CD4-positive, CD25-positive, alpha-beta regulatory T cell (primary cell): Measurements from ENCODE around the gene CRYGS. TPM values are rescaled to one million over a fixed set of nuclear protein-coding genes. Genes with fewer than 3 reads are reported as not detected.
A peak's percentile ranks its signal among the peaks of the same experiment; 100 is the strongest.
"Not testable (repeated sequence)": the region's sequence is repeated elsewhere in the genome, so short reads cannot be mapped to it uniquely, and the experiment has no call there.

Source experiments
- ATAC-seq, 2 donors: fragments of 150-1000 bp; cut with Tn5 transposase; one replicate each; pipeline ENCODE4 v1.10.0; 2021; ENCODE audit warnings: low read depth in 2 of 2, moderate number of reproducible peaks in 2 of 2, moderate library complexity in 1 of 2
- DNase-seq, 3 donors: peaks; one replicate each; pipeline versions ENCODE4 v3.0.0 to v3.0.0-alpha.2; 2012 to 2022; ENCODE audit warnings: mixed read lengths in 1 of 3
- H3K27ac ChIP-seq: one replicate; pipeline ENCODE4 v1.7.0; 2013; ENCODE audit warnings: mild to moderate bottlenecking, low read length; ENCODE audit not compliant: insufficient read depth, poor library complexity, severe bottlenecking
- H3K27me3 ChIP-seq: one replicate; pipeline ENCODE4 v1.7.0; 2013; ENCODE audit warnings: low read length; ENCODE audit not compliant: control insufficient read depth, insufficient read depth
- H3K36me3 ChIP-seq: one replicate; pipeline ENCODE4 v1.7.0; 2013; ENCODE audit warnings: mild to moderate bottlenecking, low read length, moderate library complexity; ENCODE audit not compliant: control insufficient read depth, insufficient read depth
- H3K4me1 ChIP-seq: 2 replicates; pipeline ENCODE4 v1.7.0; 2013; ENCODE audit warnings: mild to moderate bottlenecking, low read length; ENCODE audit not compliant: insufficient read depth, control insufficient read depth, poor library complexity, severe bottlenecking
- H3K4me3 ChIP-seq: one replicate; pipeline ENCODE4 v1.7.0; 2013; ENCODE audit warnings: low read depth, mild to moderate bottlenecking, low read length, moderate library complexity
- H3K9me3 ChIP-seq, 2 experiments: 1 replicate in 1 of 2; 2 replicates in 1 of 2; pipeline ENCODE4 v1.7.0; 2013; ENCODE audit warnings: low read length in 2 of 2, mild to moderate bottlenecking in 1 of 2, moderate library complexity in 1 of 2; ENCODE audit not compliant: control insufficient read depth in 2 of 2
- H3K27ac Mint-ChIP-seq, 3 donors: one replicate each; pipeline ENCODE4 v1.8.0; 2020 to 2022; ENCODE audit warnings: mild to moderate bottlenecking in 3 of 3, mixed read lengths in 3 of 3, moderate library complexity in 2 of 3
- H3K27me3 Mint-ChIP-seq: one replicate; pipeline ENCODE4 v1.8.0; 2022; ENCODE audit warnings: mild to moderate bottlenecking, mixed read lengths
- H3K36me3 Mint-ChIP-seq: one replicate; pipeline ENCODE4 v1.8.0; 2020; ENCODE audit warnings: mixed read lengths
- H3K4me1 Mint-ChIP-seq, 4 donors: one replicate each; pipeline ENCODE4 v1.8.0; 2020 to 2022; ENCODE audit warnings: mixed read lengths in 4 of 4, mild to moderate bottlenecking in 1 of 4
- H3K4me3 Mint-ChIP-seq, 4 donors: one replicate each; pipeline ENCODE4 v1.8.0; 2020 to 2022; ENCODE audit warnings: mild to moderate bottlenecking in 4 of 4, mixed read lengths in 4 of 4, moderate library complexity in 3 of 4
- H3K9me3 Mint-ChIP-seq, 7 donors: one replicate each; pipeline ENCODE4 v1.8.0; 2020 to 2022; ENCODE audit warnings: mixed read lengths in 7 of 7, mild to moderate bottlenecking in 3 of 7, moderate library complexity in 2 of 7
- polyA plus RNA-seq, 4 donors: library from polyadenylated mRNA; unstranded; fragments of 300-500 nt; fragmentation: Illumina TruSeq; gene quantifications; one replicate each; pipeline ENCODE4 v1.2.3, GENCODE V29; 2021
- total RNA-seq: library from RNA; stranded (reverse); gene quantifications from one replicate; pipeline ENCODE4 v1.2.3, GENCODE V29; 2022

CRYGS gene
- total and polyA plus RNA-seq, 5 donors from 2014 or later, result 0.36 to 2.1 (median 0.53) TPM; not detected in 2

DNA sequence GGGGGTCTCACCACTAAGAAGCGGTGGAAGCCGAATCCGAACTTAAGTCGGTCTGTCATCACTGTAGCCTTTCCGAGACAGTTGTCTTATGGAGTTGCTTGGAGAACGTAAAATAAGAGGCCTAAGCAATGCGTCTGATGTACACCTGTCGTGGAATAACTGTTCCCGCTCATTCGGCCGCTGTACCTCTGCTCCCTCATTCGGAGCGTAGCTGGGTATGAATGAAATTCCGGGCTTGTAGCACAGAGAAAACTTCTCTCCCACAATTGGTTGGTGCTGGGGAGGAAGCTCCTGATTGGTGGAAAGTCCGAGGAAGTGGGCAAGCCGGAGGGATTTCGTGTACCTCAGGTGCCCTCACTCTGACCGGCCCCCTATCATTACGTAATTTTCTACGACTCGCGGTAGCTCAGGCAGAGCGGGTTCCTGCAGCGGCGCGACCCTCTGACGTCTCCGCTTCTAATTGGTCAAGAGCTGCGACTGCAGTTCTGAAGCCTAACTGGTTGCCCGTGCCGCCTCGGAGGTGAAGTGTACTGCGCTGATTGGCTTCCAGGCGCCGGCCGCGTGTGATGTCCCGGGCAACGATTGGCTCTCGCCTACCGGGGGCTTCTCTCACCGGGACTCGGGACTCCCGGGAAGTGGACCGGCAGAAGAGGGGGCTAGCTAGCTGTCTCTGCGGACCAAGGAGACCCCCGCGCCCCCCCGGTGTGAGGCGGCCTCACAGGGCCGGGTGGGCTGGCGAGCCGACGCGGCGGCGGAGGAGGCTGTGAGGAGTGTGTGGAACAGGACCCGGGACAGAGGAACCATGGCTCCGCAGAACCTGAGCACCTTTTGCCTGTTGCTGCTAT, 26.1 kb upstream of the CRYGS start, which contains the start of gene DNAJB11:
Gene DNAJB11, plus strand, starts transcription at position 625 of the 845 bp plus-strand sequence. Its CDS starts 178 bp downstream, at position 803.
- DNase-seq, result peak; percentile 99 to 100 (median 99)
- peaks cover 5% of the 10 kb centered on the region for H3K27me3 Mint-ChIP-seq
- peak within 1 kb of the TSS; percentile 92 to 99 (median 96) for H3K4me3 Mint-ChIP-seq
- H3K4me1 ChIP-seq, result peaks cover 42% of the 10 kb centered on the region
- H3K27ac Mint-ChIP-seq, result peak within 1 kb of the TSS; percentile 79 to 98 (median 98)
- peak within 1 kb of the TSS; percentile 97 for H3K4me3 ChIP-seq
- no peaks in the 10 kb centered on the region for H3K9me3 Mint-ChIP-seq
- peaks cover 15 to 69% (median 44%) of the 10 kb centered on the region in 4 donors for H3K4me1 Mint-ChIP-seq
- peak; percentile 90 for ATAC-seq
- H3K9me3 ChIP-seq, result no peaks in the 10 kb centered on the region
- peak within 1 kb of the TSS; percentile 96 for H3K27ac ChIP-seq
- H3K36me3 ChIP-seq, result peaks cover 20% of the 10 kb centered on the region
- H3K27me3 ChIP-seq, result no peaks in the 10 kb centered on the region
- peaks cover 17% of the 10 kb centered on the region for H3K36me3 Mint-ChIP-seq

DNA sequence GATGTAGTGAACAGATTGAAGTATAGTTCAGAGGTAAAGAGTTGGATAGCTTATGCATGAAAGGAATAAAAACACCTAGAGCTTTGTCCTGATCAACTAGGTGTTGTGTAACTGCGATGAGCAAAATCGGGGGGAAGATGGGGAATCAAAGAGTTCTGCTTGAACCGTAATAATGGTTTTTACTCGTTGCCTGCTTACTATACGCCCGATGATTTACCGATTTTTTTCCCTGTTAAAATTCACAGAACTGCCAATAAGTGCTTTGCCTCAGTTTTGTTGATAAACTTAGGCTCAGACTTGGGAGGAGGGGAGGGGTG, 25.6 kb upstream of the CRYGS start:
- no peaks in the 10 kb centered on the region for H3K9me3 ChIP-seq
- H3K4me3 ChIP-seq, result peak overlapping the region; percentile 97
- H3K36me3 Mint-ChIP-seq, result peaks cover 16% of the 10 kb centered on the region
- no peaks in the 10 kb centered on the region for H3K27me3 ChIP-seq
- peak overlapping the region; percentile 92 to 99 (median 96) for H3K4me3 Mint-ChIP-seq
- H3K27me3 Mint-ChIP-seq, result peaks cover 5% of the 10 kb centered on the region
- DNase-seq, result no peak
- no peak for ATAC-seq
- H3K27ac ChIP-seq, result peak overlapping the region; percentile 96
- H3K9me3 Mint-ChIP-seq, result no peaks in the 10 kb centered on the region
- H3K4me1 Mint-ChIP-seq, result peaks cover 15 to 68% (median 43%) of the 10 kb centered on the region in 4 donors
- H3K36me3 ChIP-seq, result peaks cover 15% of the 10 kb centered on the region
- H3K4me1 ChIP-seq, result peaks cover 42% of the 10 kb centered on the region
- H3K27ac Mint-ChIP-seq, result peak overlapping the region; percentile 79 to 98 (median 98)

DNA sequence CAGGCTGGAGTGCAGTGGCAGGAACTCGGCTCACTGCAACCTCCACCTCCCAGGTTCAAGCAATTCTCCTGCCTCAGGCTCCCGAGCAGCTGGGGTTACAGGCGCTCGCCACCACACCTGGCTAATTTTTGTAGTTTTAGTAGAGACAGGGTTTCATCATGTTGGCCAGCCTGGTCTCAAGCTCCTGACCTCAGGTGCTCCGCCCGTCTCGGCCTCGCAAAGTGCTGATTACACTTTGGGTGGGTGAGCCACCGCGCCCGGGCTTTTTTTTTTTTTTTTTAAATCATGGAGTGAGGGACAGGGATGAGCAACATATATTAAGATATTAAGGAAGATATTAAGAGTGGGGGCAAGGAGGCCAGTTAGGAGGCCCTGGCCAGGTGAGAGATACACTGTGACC, 25.2 kb upstream of the CRYGS start:
- H3K9me3 Mint-ChIP-seq, H3K27me3 ChIP-seq, H3K27me3 Mint-ChIP-seq, H3K9me3 ChIP-seq, DNase-seq, ATAC-seq: not testable (repeated sequence)
- Histone ChIP-seq H3K27ac (peak overlapping the region; percentile 96), H3K4me3 (peak overlapping the region; percentile 97), H3K36me3 (peaks cover 12% of the 10 kb centered on the region), H3K4me1 (peaks cover 45% of the 10 kb centered on the region)
- Mint-ChIP-seq H3K4me1 (peaks cover 15 to 68% (median 43%) of the 10 kb centered on the region in 4 donors), H3K4me3 (peak overlapping the region; percentile 92 to 99 (median 96)), H3K36me3 (peaks cover 12% of the 10 kb centered on the region), H3K27ac (peak overlapping the region in 2 of 3 donors; percentile 98)

DNA sequence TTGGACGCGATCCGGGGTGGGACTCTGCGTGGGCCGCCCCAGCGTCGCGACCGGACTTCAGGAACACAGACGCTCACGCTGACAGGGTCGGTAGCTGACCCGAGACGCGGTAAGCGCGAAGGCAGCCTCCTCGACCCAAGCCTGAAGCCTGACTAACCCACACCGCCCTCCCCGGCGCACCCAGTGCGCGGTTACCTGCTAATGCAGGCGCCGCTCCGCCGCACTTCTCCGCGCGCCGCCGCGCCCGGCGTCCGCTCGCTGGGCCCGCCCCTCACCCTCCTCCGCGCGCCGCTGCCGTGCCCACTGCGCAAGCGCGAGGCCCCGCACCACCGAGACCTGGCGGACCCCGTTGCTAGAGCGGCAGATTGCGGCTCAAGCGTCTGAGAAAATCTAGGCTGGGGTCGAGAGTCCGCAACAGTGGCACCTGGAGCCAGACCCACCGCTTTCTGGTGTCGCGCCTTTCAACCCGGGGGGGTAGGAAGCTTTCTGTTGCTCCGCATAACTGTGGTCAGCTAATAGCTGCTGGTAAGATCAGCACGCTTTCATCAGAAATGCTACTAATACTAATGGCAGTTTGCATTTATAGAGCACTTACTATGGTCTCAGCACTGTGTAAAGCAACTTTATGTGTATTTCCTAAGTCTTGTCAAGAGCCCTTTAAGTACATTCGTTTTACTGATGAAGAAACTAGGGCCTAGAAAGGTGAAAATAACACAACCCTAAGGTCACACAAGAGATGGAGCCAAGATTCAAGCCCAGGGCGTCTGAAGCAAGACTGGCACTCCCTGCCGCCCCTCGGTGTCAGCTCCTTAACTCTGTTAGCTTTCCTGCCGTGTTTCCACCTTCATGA, 23.1 kb upstream of the CRYGS start, which contains the start of gene TBCCD1:
Gene TBCCD1, minus strand, starts transcription at position 268 of the 850 bp plus-strand sequence. CDS start 3,010 bp downstream, outside the sequence.
- peak within 1 kb of the TSS; percentile 89 for H3K27ac ChIP-seq
- Mint-ChIP-seq H3K4me3 (peak within 1 kb of the TSS; percentile 94 to 97 (median 96)), H3K4me1 (peaks cover 20 to 82% (median 52%) of the 10 kb centered on the region in 4 donors), H3K27me3 (peaks cover 5% of the 10 kb centered on the region), H3K27ac (peak within 1 kb of the TSS; percentile 97 to 98 (median 97)), H3K9me3 (no peaks in the 10 kb centered on the region), H3K36me3 (peaks cover 3% of the 10 kb centered on the region)
- H3K4me3 ChIP-seq, result peak within 1 kb of the TSS; percentile 96
- no peaks in the 10 kb centered on the region for H3K27me3 ChIP-seq
- ATAC-seq (peak; percentile 60 to 64), DNase-seq (peak; percentile 89 to 97 (median 93))
- no peaks in the 10 kb centered on the region for H3K9me3 ChIP-seq
- no peaks in the 10 kb centered on the region for H3K36me3 ChIP-seq
- peaks cover 55% of the 10 kb centered on the region for H3K4me1 ChIP-seq

DNA sequence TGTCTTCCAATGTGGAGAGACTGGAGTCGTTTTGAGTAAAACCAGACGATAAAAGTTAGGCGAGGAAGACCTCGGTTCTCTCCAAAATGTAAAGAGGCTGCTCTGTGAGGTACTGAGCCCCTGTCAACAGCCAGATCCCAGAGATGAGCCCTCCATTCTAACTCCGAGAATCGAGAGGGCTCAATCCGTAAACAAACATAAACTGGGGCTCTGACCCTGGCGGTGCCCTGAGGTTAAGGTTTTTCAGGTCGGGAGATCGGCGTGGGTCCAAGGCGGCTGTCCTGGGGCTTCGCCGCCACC, 22.5 kb upstream of the CRYGS start:
- Histone ChIP-seq H3K9me3 (no peaks in the 10 kb centered on the region), H3K4me1 (peaks cover 55% of the 10 kb centered on the region), H3K27ac (peak overlapping the region; percentile 89), H3K4me3 (peak overlapping the region; percentile 90), H3K27me3 (no peaks in the 10 kb centered on the region), H3K36me3 (no peaks in the 10 kb centered on the region)
- Mint-ChIP-seq H3K4me3 (peak overlapping the region; percentile 94 to 97 (median 96)), H3K4me1 (peaks cover 17 to 84% (median 53%) of the 10 kb centered on the region in 4 donors), H3K36me3 (peaks cover 8% of the 10 kb centered on the region), H3K27ac (peak overlapping the region; percentile 97 to 98 (median 97)), H3K27me3 (peaks cover 5% of the 10 kb centered on the region), H3K9me3 (no peaks in the 10 kb centered on the region)
- ATAC-seq, result no peak
- no peak for DNase-seq

GRCh38 chr3:186564586-186564985, 20.4 kb upstream of the CRYGS start:
- H3K4me1 Mint-ChIP-seq, result peaks cover 15 to 86% (median 55%) of the 10 kb centered on the region in 4 donors
- H3K27me3 ChIP-seq, result no peaks in the 10 kb centered on the region
- H3K27ac Mint-ChIP-seq, result peak overlapping the region in 2 of 3 donors; percentile 9 to 64
- no peak overlapping the region for H3K27ac ChIP-seq
- ATAC-seq, result no peak
- no peak for DNase-seq
- no peaks in the 10 kb centered on the region for H3K27me3 Mint-ChIP-seq
- H3K4me3 Mint-ChIP-seq, result peak overlapping the region; percentile 1 to 84 (median 48)
- no peak overlapping the region for H3K4me3 ChIP-seq
- H3K36me3 ChIP-seq, result no peaks in the 10 kb centered on the region
- H3K4me1 ChIP-seq, result peaks cover 44% of the 10 kb centered on the region
- H3K36me3 Mint-ChIP-seq, result peaks cover 16% of the 10 kb centered on the region
- H3K9me3 Mint-ChIP-seq, result no peaks in the 10 kb centered on the region
- no peaks in the 10 kb centered on the region for H3K9me3 ChIP-seq

GRCh38 chr3:186552408-186553031, 8.3 kb upstream of the CRYGS start:
- Mint-ChIP-seq H3K4me1 (peaks cover 0 to 4% (median 4%) of the 10 kb centered on the region in 4 donors), H3K4me3 (no peak overlapping the region), H3K27me3 (no peaks in the 10 kb centered on the region), H3K9me3 (no peaks in the 10 kb centered on the region), H3K36me3 (peaks cover 49% of the 10 kb centered on the region), H3K27ac (peak overlapping the region in 1 of 3 donors; percentile 5)
- ATAC-seq, result no peak
- Histone ChIP-seq H3K4me1 (no peaks in the 10 kb centered on the region), H3K27me3 (no peaks in the 10 kb centered on the region), H3K36me3 (peaks cover 78% of the 10 kb centered on the region), H3K27ac (no peak overlapping the region), H3K4me3 (no peak overlapping the region), H3K9me3 (no peaks in the 10 kb centered on the region)
- no peak for DNase-seq
